ENCODE results near the gene DIP2B.

- TF ChIP-seq, protein P1, sequence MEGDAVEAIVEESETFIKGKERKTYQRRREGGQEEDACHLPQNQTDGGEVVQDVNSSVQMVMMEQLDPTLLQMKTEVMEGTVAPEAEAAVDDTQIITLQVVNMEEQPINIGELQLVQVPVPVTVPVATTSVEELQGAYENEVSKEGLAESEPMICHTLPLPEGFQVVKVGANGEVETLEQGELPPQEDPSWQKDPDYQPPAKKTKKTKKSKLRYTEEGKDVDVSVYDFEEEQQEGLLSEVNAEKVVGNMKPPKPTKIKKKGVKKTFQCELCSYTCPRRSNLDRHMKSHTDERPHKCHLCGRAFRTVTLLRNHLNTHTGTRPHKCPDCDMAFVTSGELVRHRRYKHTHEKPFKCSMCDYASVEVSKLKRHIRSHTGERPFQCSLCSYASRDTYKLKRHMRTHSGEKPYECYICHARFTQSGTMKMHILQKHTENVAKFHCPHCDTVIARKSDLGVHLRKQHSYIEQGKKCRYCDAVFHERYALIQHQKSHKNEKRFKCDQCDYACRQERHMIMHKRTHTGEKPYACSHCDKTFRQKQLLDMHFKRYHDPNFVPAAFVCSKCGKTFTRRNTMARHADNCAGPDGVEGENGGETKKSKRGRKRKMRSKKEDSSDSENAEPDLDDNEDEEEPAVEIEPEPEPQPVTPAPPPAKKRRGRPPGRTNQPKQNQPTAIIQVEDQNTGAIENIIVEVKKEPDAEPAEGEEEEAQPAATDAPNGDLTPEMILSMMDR (IDR thresholded peaks at IDR 0.05) = no peak
- no peak for TF ChIP-seq POLR2A (IDR thresholded peaks at IDR 0.05)
These were observed 155.1 kb downstream of the DIP2B start for GRCh38 chr12:50659690-50660424.
